H9 (cell line): Measurements from ENCODE around the gene CMTM7. TPM values are rescaled to one million over a fixed set of nuclear protein-coding genes. Genes with fewer than 3 reads are reported as not detected.

Experiments
- DNase-seq: peaks from one replicate; pipeline ENCODE4 v3.0.0-alpha.2; 2017
- H2AFZ ChIP-seq: one replicate; pipeline ENCODE4 v1.6.1; 2013; ENCODE audit warnings: mild to moderate bottlenecking, low read length, control low read depth, moderate library complexity
- H2AK5ac ChIP-seq: 2 replicates; pipeline ENCODE4 v1.6.1; 2013; ENCODE audit warnings: low read length, control low read depth, mixed read lengths; ENCODE audit not compliant: insufficient read length
- H2BK120ac ChIP-seq: one replicate; pipeline ENCODE4 v1.6.1; 2013; ENCODE audit warnings: low read depth, mild to moderate bottlenecking, low read length, control low read depth, inconsistent platforms; ENCODE audit not compliant: poor library complexity, severe bottlenecking
- H2BK12ac ChIP-seq: 2 replicates; pipeline ENCODE4 v1.6.1; 2013; ENCODE audit warnings: low read length, control low read depth, mixed read lengths, low read depth; ENCODE audit not compliant: insufficient read length
- H2BK15ac ChIP-seq: 2 replicates; pipeline ENCODE4 v1.6.1; 2013; ENCODE audit warnings: low read depth, low read length, control low read depth
- H2BK20ac ChIP-seq: one replicate; pipeline ENCODE4 v1.6.1; 2013; ENCODE audit warnings: low read depth, mild to moderate bottlenecking, low read length, control low read depth, inconsistent platforms; ENCODE audit not compliant: poor library complexity, severe bottlenecking
- H2BK5ac ChIP-seq: 2 replicates; pipeline ENCODE4 v1.6.1; 2013; ENCODE audit warnings: low read length, control low read depth, mixed read lengths; ENCODE audit not compliant: insufficient read length
- H3K14ac ChIP-seq: 2 replicates; pipeline ENCODE4 v1.6.1; 2013; ENCODE audit warnings: low read length, control low read depth; ENCODE audit not compliant: insufficient read depth
- H3K18ac ChIP-seq: 2 replicates; pipeline ENCODE4 v1.6.1; 2013; ENCODE audit warnings: low read depth, mild to moderate bottlenecking, mixed read lengths, low read length, control low read depth; ENCODE audit not compliant: insufficient read length
- H3K23ac ChIP-seq: 2 replicates; pipeline ENCODE4 v1.6.1; 2013; ENCODE audit warnings: low read length, control low read depth, mixed read lengths, low read depth; ENCODE audit not compliant: insufficient read length
- H3K23me2 ChIP-seq: 2 replicates; pipeline ENCODE4 v1.6.1; 2013; ENCODE audit warnings: low read depth, mild to moderate bottlenecking, mixed read lengths, low read length, control low read depth; ENCODE audit not compliant: insufficient read length, poor library complexity, severe bottlenecking
- H3K27ac ChIP-seq: 2 replicates; pipeline ENCODE4 v1.5.1; 2013; ENCODE audit warnings: low read length, control low read depth, mixed read lengths, low read depth; ENCODE audit not compliant: insufficient read length
- H3K27me3 ChIP-seq: 2 replicates; pipeline ENCODE4 v1.6.1; 2013; ENCODE audit warnings: low read length, control low read depth, inconsistent platforms; ENCODE audit not compliant: insufficient read depth
- H3K4ac ChIP-seq: 2 replicates; pipeline ENCODE4 v1.6.1; 2013; ENCODE audit warnings: low read depth, mild to moderate bottlenecking, control low read depth, inconsistent platforms, low read length, moderate library complexity
- H3K4me1 ChIP-seq: 2 replicates; pipeline ENCODE4 v1.6.1; 2013; ENCODE audit warnings: low read length, control low read depth, inconsistent platforms; ENCODE audit not compliant: insufficient read depth
- H3K4me2 ChIP-seq: 2 replicates; pipeline ENCODE4 v1.6.1; 2013; ENCODE audit warnings: low read length, control low read depth, mixed read lengths; ENCODE audit not compliant: insufficient read length, insufficient read depth
- H3K56ac ChIP-seq: 2 replicates; pipeline ENCODE4 v1.6.1; 2013; ENCODE audit warnings: low read depth, mild to moderate bottlenecking, mixed read lengths, low read length, control low read depth; ENCODE audit not compliant: insufficient read length
- H3K79me1 ChIP-seq: 2 replicates; pipeline ENCODE4 v1.6.1; 2013; ENCODE audit warnings: low read depth, mild to moderate bottlenecking, moderate library complexity, low read length, control low read depth, inconsistent platforms; ENCODE audit not compliant: insufficient read depth, poor library complexity, severe bottlenecking
- H3K79me2 ChIP-seq: 2 replicates; pipeline ENCODE4 v1.6.1; 2013; ENCODE audit warnings: low read length, control low read depth, inconsistent platforms; ENCODE audit not compliant: insufficient read depth
- H3K9ac ChIP-seq: 2 replicates; pipeline ENCODE4 v1.6.1; 2013; ENCODE audit warnings: low read length, control low read depth, mixed read lengths; ENCODE audit not compliant: insufficient read length; ENCODE audit errors: extremely low read depth
- H3K9me3 ChIP-seq: one replicate; pipeline ENCODE4 v1.6.1; 2013; ENCODE audit warnings: low read depth, low read length, inconsistent platforms; ENCODE audit not compliant: control insufficient read depth
- H3T11ph ChIP-seq: one replicate; pipeline ENCODE4 v1.6.1; 2013; ENCODE audit warnings: mild to moderate bottlenecking, low read length, control low read depth, inconsistent platforms
- H4K20me1 ChIP-seq: one replicate; pipeline ENCODE4 v1.6.1; 2013; ENCODE audit not compliant: control insufficient read depth, insufficient read length, insufficient read depth
- H4K5ac ChIP-seq: 2 replicates; pipeline ENCODE4 v1.6.1; 2013; ENCODE audit warnings: low read depth, mild to moderate bottlenecking, mixed read lengths, low read length, control low read depth; ENCODE audit not compliant: insufficient read length
- H4K8ac ChIP-seq: replicated peaks from 2 replicates; pipeline ENCODE4 v1.6.1; 2013; ENCODE audit warnings: low read length, control low read depth, mixed read lengths, low read depth; ENCODE audit not compliant: insufficient read length
- H4K91ac ChIP-seq: 2 replicates; pipeline ENCODE4 v1.6.1; 2013; ENCODE audit warnings: low read depth, mild to moderate bottlenecking, moderate library complexity, mixed read lengths, low read length, control low read depth; ENCODE audit not compliant: insufficient read length
- H3K27ac Mint-ChIP-seq, 3 experiments: 2 replicates in 2 of 3; 3 replicates in 1 of 3; pipeline ENCODE4 v1.8.0; 2020 to 2021; ENCODE audit warnings: mixed read lengths in 3 of 3, mild to moderate bottlenecking in 1 of 3, moderate library complexity in 1 of 3
- H3K27me3 Mint-ChIP-seq: 2 replicates; pipeline ENCODE4 v1.8.0; 2021; ENCODE audit warnings: low read depth, mild to moderate bottlenecking, moderate library complexity, mixed read lengths
- H3K36me3 Mint-ChIP-seq, 3 experiments: 2 replicates in 2 of 3; 3 replicates in 1 of 3; pipeline ENCODE4 v1.8.0; 2020 to 2021; ENCODE audit warnings: low read depth in 3 of 3, mixed read lengths in 3 of 3; ENCODE audit not compliant: insufficient read depth in 1 of 3
- H3K4me1 Mint-ChIP-seq, 2 experiments: 2 replicates each; pipeline ENCODE4 v1.8.0; 2020; ENCODE audit warnings: mixed read lengths in 2 of 2
- H3K4me3 Mint-ChIP-seq, 2 experiments: 2 replicates in 1 of 2; 3 replicates in 1 of 2; pipeline ENCODE4 v1.8.0; 2020 to 2021; ENCODE audit warnings: mild to moderate bottlenecking in 2 of 2, mixed read lengths in 2 of 2, moderate library complexity in 1 of 2
- H3K9me3 Mint-ChIP-seq, 2 experiments: 2 replicates in 1 of 2; 3 replicates in 1 of 2; pipeline ENCODE4 v1.8.0; 2020; ENCODE audit warnings: mild to moderate bottlenecking in 2 of 2, mixed read lengths in 2 of 2, moderate library complexity in 1 of 2
- WGBS: extraction: QIAGEN DNeasy Blood & Tissue Kit; methylation state at CpG from one replicate; pipeline ENCODE4 v1.1.7; 2013; ENCODE audit warnings: missing lambda C conversion rate, low lambda C conversion rate, mixed read lengths; ENCODE audit not compliant: insufficient read length; ENCODE audit errors: extremely low coverage; 5-methylcytosine and 5-hydroxymethylcytosine counted together
- total RNA-seq: library from RNA; stranded (reverse); gene quantifications from 2 replicates; pipeline ENCODE4 v1.2.1, GENCODE V29; 2021
- TF ChIP-seq, protein P1 (sequence below): fragments of 200-600 bp; sonication (generic); conservative IDR thresholded peaks from 3 replicates; pipeline ENCODE4 v1.8.0; 2021; ENCODE audit warnings: antibody characterized with exemption, mild to moderate bottlenecking

CMTM7 gene
- total RNA-seq, 1 experiment from 2014 or later = 23.9 TPM

DNA sequence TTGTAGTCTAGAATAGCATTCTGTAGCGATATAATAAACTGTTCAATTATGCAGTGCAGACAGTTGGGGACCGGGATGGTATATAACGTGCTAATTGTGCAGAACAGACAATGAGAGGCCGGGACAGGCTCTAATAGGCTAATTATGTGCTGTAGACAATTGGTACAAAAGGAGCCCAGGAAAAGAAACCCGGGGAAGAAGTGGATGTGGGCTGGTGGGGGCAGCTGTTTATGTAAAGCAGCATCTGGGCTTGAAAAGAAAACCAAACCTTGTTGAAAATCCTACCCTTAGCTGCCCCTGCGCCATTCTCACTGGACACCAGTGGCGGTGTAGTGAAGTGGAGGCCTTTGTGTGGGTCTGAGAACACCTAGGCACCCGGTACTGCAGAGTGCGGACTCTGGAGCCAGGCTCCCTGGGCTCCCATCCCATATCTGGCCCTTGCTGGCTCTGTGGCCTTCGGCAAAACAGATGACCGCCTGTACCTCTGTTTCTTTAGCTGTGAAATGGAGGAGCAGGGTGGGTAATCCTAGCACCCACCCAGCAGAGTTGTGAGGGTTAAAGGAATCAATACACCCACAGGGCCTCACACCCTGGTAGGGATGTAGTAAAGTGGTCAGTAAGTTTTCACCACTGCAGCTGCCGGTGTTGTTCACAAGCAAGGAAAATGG lies 59.5 kb downstream of the CMTM7 start:
- Histone ChIP-seq H4K20me1 (no peaks in the 10 kb centered on the region), H3K56ac (no peak overlapping the region), H3K9ac (no peak overlapping the region), H3K79me2 (no peaks in the 10 kb centered on the region), H3K9me3 (no peaks in the 10 kb centered on the region), H4K8ac (no peak overlapping the region), H3K4ac (no peak overlapping the region), H3K79me1 (no peaks in the 10 kb centered on the region), H2AK5ac (no peak overlapping the region), H3K23ac (no peak overlapping the region), H2AFZ (no peak overlapping the region), H3T11ph (no peak overlapping the region), H2BK20ac (no peak overlapping the region), H2BK5ac (no peak overlapping the region), H3K14ac (no peak overlapping the region), H3K27ac (no peak overlapping the region), H4K5ac (no peak overlapping the region), H3K23me2 (no peaks in the 10 kb centered on the region), H2BK12ac (no peak overlapping the region), H2BK15ac (no peak overlapping the region), H4K91ac (no peak overlapping the region), H3K4me1 (no peaks in the 10 kb centered on the region), H3K27me3 (no peaks in the 10 kb centered on the region), H3K18ac (no peak overlapping the region), H3K4me2 (no peak overlapping the region), H2BK120ac (no peak overlapping the region)
- Mint-ChIP-seq H3K4me3 (no peak overlapping the region), H3K4me1 (peaks cover 37 to 38% of the 10 kb centered on the region in 2 experiments), H3K9me3 (no peaks in the 10 kb centered on the region; a peak in 1 of 5 replicates), H3K36me3 (peaks cover 3 to 30% (median 14%) of the 10 kb centered on the region in 3 experiments; a peak in 6 of 7 replicates), H3K27me3 (no peaks in the 10 kb centered on the region; the same call in 1 of the 2 replicates), H3K27ac (peak overlapping the region in 1 of 3 experiments; percentile 83; a peak in 3 of 7 replicates)
- WGBS = no CpG with 5 or more reads among the region's 12 CpGs
- TF ChIP-seq, protein P1, sequence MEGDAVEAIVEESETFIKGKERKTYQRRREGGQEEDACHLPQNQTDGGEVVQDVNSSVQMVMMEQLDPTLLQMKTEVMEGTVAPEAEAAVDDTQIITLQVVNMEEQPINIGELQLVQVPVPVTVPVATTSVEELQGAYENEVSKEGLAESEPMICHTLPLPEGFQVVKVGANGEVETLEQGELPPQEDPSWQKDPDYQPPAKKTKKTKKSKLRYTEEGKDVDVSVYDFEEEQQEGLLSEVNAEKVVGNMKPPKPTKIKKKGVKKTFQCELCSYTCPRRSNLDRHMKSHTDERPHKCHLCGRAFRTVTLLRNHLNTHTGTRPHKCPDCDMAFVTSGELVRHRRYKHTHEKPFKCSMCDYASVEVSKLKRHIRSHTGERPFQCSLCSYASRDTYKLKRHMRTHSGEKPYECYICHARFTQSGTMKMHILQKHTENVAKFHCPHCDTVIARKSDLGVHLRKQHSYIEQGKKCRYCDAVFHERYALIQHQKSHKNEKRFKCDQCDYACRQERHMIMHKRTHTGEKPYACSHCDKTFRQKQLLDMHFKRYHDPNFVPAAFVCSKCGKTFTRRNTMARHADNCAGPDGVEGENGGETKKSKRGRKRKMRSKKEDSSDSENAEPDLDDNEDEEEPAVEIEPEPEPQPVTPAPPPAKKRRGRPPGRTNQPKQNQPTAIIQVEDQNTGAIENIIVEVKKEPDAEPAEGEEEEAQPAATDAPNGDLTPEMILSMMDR = no peak
- DNase-seq = no peak
